A673 (cell line): ENCODE measurements around the gene LRP6. TPM values are rescaled to one million over a fixed set of nuclear protein-coding genes. Genes with fewer than 3 reads are reported as not detected.
A peak's percentile ranks its signal among the peaks of the same experiment; 100 is the strongest.

Experiments
- BruUV-seq: library from RNA; stranded (reverse); fragments of 400-500 nt; replicated peaks from 2 replicates; lab custom pipeline; 2021; lab: Mats Ljungman, UMichigan
- CTCF ChIA-PET: fragments of 300-600 bp; sonication (Branson Sonifier 250); formaldehyde crosslinking; loops from one replicate; lab custom pipeline; 2022; ENCODE audit warnings: antibody characterized with exemption; lab: Charles Lee
- POLR2A ChIA-PET: fragments of 300-600 bp; sonication (Branson Sonifier 250); formaldehyde crosslinking; loops from one replicate; lab custom pipeline; 2022; ENCODE audit warnings: antibody characterized with exemption; ENCODE audit not compliant: low non-redundant PET; lab: Charles Lee
- DNase-seq: peaks from one replicate; pipeline ENCODE4 v3.0.0-alpha.2; 2015; ENCODE audit warnings: low spot score
- H3K27ac ChIP-seq: fragments of 200-600 bp; sonication (generic); 2 replicates; pipeline ENCODE4 v1.5.1; 2016; ENCODE audit warnings: mixed run types, low read depth, mild to moderate bottlenecking, mixed read lengths, antibody characterized with exemption, low read length; ENCODE audit not compliant: poor library complexity, severe bottlenecking
- H3K27me3 ChIP-seq: fragments of 200-600 bp; sonication (generic); replicated peaks from 2 replicates; pipeline ENCODE4 v1.6.1; 2017; ENCODE audit warnings: mixed run types, low read depth, mild to moderate bottlenecking, mixed read lengths, antibody characterized with exemption, low read length; ENCODE audit not compliant: insufficient read depth, poor library complexity
- H3K36me3 ChIP-seq: fragments of 200-600 bp; sonication (generic); 2 replicates; pipeline ENCODE4 v1.6.1; 2016; ENCODE audit warnings: mixed run types, mild to moderate bottlenecking, mixed read lengths, antibody characterized with exemption, low read length; ENCODE audit not compliant: insufficient read depth, poor library complexity, severe bottlenecking
- H3K4me1 ChIP-seq: fragments of 200-600 bp; sonication (generic); 2 replicates; pipeline ENCODE4 v1.6.1; 2017; ENCODE audit warnings: mixed run types, mild to moderate bottlenecking, mixed read lengths, antibody characterized with exemption, low read length; ENCODE audit not compliant: insufficient read depth, poor library complexity, severe bottlenecking
- H3K4me3 ChIP-seq: fragments of 200-600 bp; sonication (generic); 2 replicates; pipeline ENCODE4 v1.5.1; 2016; ENCODE audit warnings: low read depth, mixed run types, mild to moderate bottlenecking, mixed read lengths, low read length; ENCODE audit not compliant: poor library complexity, severe bottlenecking
- H3K9me3 ChIP-seq: fragments of 200-600 bp; sonication (generic); 2 replicates; pipeline ENCODE4 v1.6.1; 2016; ENCODE audit warnings: mixed run types, low read depth, mild to moderate bottlenecking, mixed read lengths, antibody characterized with exemption, low read length; ENCODE audit not compliant: poor library complexity, severe bottlenecking
- CTCF ChIP-seq: fragments of 300-800, 200-600 bp; sonication (generic); conservative IDR thresholded peaks from 2 replicates; pipeline ENCODE4 v1.5.1; 2017; ENCODE audit warnings: low read depth, mild to moderate bottlenecking, antibody characterized with exemption, low read length, moderate library complexity, mixed read lengths
- EZH2 ChIP-seq: fragments of 200-600 bp; sonication (generic); IDR thresholded peaks from 2 replicates; pipeline ENCODE4 v1.6.1; 2017; ENCODE audit warnings: borderline replicate concordance, low read depth, mild to moderate bottlenecking, mixed read lengths, antibody characterized with exemption, low read length; ENCODE audit not compliant: poor library complexity, severe bottlenecking
- intact Hi-C: fragments of 100-400 bp; cut with micrococcal nuclease; formaldehyde crosslinking; loops from one replicate; pipeline ENCODE4 v1.10.0; 2022; ENCODE audit not compliant: unreplicated experiment
- total RNA-seq: library from RNA; stranded (reverse); gene quantifications from 2 replicates; pipeline ENCODE4 v1.2.3, GENCODE V29; 2021

The LRP6 gene
- total RNA-seq, 1 experiment from 2014 or later, result 97.4 TPM

GRCh38 chr12:12176402-12176801 is 90.4 kb downstream of the LRP6 start:
- TF ChIP-seq CTCF (no peak), EZH2 (no peak)
- no peaks in the 10 kb centered on the region for H3K27me3 ChIP-seq
- intact Hi-C loops, result no loop called here
- POLR2A ChIA-PET, result no interaction called here
- peaks cover 57% of the 10 kb centered on the region for H3K4me1 ChIP-seq
- H3K4me3 ChIP-seq, result no peak overlapping the region
- CTCF ChIA-PET, result no interaction called here
- peaks cover 25% of the 10 kb centered on the region for H3K36me3 ChIP-seq
- H3K9me3 ChIP-seq, result no peaks in the 10 kb centered on the region
- BruUV-seq, result no TSS peak
- no peak overlapping the region for H3K27ac ChIP-seq
- no peak for DNase-seq

- H3K36me3 ChIP-seq, result no peaks in the 10 kb centered on the region
- no peaks in the 10 kb centered on the region for H3K27me3 ChIP-seq
- intact Hi-C loops, result no loop called here
- POLR2A ChIA-PET, result interaction anchor here (1.2 kb wide), 1 partner anchor 95 kb away, joined by 4 read pairs; the partner anchor contains the start of gene LRP6
- H3K9me3 ChIP-seq, result no peaks in the 10 kb centered on the region
- CTCF ChIA-PET, result no interaction called here
- no peak overlapping the region for H3K4me3 ChIP-seq
- DNase-seq, result peak; percentile 86
- BruUV-seq, result no TSS peak
- peaks cover 32% of the 10 kb centered on the region for H3K4me1 ChIP-seq
- H3K27ac ChIP-seq, result peak overlapping the region; percentile 64
- no peak for TF ChIP-seq CTCF
- no peak for TF ChIP-seq EZH2
Measured at GRCh38 chr12:12171991-12172511, 94.8 kb downstream of the LRP6 start.

- CTCF ChIA-PET, result no interaction called here
Measured at GRCh38 chr12:12167847-12168246, 99.0 kb downstream of the LRP6 start.

More at GRCh38 chr12:12167847-12168246, 99.0 kb downstream of the LRP6 start:
- peaks cover 23% of the 10 kb centered on the region for H3K36me3 ChIP-seq
- H3K4me3 ChIP-seq, result no peak overlapping the region
- no peak for TF ChIP-seq EZH2
- no peak for TF ChIP-seq CTCF
- H3K27me3 ChIP-seq, result no peaks in the 10 kb centered on the region
- no TSS peak for BruUV-seq
- POLR2A ChIA-PET, result no interaction called here
- no peak for DNase-seq
- no peaks in the 10 kb centered on the region for H3K9me3 ChIP-seq
- H3K27ac ChIP-seq, result peak overlapping the region; percentile 0
- intact Hi-C loops, result no loop called here
- H3K4me1 ChIP-seq, result peaks cover 25% of the 10 kb centered on the region
